ELR (cell line): ENCODE results near the gene DESI1.
"Not testable (repeated sequence)": the region's sequence is repeated elsewhere in the genome, so short reads cannot be mapped to it uniquely, and the experiment has no call there.

Experiments
- DNase-seq: peaks from one replicate; pipeline ENCODE4 v3.0.0-alpha.2; 2015; ENCODE audit warnings: low read depth

DESI1 gene

DNA sequence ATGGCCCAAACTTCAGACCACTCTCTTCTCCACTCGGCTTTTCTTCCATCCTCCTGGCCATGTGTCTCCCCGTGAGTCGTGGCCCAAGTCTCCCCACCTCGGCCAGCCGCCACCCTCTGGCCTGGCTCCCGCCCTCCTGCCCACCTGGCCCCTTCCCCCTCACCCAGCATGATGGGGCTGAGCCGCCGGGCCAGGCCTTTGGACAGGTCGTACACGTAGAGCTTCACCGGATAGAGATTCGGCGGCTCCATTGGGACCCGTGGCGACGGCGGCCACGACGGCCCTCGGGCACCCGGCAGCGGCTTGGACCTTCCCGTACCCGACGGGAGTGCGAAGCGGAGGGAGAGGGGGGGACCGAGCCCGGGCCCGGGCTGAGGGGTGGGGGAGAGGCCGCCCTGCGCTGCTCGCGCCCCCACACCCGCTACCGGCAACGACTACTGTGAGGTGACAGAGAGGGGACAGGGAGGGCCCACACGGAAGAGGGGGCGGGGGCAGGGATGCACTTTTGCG is at the start of gene DESI1:
DESI1 (minus strand) TSS at position 455 of the 510 bp plus-strand sequence; CDS start at position 251, 204 bp downstream.
- peak; percentile 53 for DNase-seq

DNA sequence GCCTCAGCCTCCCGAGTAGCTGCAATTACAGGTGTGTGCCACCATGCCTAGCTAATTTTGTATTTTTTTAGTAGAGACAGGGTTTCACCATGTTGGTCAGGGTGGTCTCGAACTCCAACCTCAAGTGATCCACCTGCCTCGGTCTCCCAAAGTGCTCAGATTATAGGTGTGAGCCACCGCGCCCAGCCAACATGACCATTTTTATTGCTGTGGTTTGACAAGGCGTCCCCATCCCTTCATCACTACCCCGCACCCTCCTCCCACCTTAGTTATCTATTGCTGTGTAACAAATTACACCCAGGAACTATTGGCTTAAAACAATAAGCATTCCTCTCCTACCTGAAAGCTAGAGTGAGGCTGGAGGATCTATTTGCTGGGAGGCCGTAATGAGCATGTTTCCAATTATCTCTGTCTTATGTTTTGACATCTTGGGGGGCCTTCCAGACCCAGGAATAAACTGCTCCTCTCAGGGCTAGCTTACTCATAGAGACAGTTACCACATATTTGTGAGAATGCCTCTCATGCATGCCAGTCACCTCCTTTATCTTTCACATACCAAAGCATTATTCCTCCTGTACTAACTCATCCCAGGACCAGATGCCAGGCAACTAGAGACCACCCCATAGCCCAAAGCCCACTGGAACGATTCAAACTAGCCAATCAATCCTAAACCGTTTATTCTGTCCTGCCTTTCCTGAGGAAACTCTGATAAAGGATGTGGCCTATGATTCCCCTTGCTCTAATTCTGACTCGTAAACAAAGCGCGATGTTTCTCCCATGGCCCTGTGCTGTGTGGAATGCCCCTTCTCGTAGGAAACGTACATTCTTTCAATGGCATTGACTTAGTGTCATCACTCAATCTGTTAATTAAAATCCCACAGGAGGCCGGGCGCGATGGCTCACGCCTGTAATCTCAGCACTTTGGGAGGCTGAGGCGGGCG is 48.4 kb upstream of the DESI1 start:
- peak; percentile 87 for DNase-seq

DNA sequence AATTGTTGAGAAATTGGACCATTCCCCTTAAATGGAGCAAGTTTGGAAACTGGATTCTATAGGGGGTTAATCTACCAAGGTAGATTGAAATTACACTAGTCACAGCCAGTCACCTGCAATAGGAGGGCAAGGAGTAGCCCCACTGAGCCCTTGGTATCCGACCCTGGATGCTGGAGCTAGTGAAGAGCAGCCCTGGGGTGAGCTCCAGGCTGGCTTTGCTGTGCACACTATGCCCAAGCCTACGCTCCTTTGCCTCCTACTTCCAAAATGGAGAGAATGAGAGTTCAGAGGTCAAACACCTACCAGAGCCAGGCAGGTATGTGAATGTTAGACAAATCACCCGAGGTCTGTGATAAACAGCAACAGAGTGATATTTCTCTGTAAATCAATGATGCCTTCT is 44.1 kb upstream of the DESI1 start:
- no peak for DNase-seq

DNA sequence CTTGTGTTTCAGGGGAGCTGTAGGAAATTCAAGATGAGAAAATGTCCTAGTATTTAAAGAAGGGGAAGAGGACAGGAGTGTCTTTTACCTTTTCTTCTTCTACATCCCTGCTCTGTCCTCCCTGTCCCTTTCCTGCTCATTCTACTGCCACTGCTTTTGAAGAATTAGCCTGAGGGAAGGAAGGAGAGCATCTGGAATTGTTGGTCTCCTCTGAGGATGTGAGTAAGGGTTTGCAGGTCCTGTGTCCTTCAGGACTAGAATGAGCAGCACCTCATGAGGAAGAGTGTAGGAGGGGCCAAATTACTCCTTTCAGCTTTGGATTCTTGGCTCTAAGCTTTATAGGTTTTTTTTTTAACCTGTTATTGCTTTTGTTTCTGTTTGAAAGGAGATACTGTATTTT is 43.6 kb upstream of the DESI1 start:
- DNase-seq: peak; percentile 70

DNA sequence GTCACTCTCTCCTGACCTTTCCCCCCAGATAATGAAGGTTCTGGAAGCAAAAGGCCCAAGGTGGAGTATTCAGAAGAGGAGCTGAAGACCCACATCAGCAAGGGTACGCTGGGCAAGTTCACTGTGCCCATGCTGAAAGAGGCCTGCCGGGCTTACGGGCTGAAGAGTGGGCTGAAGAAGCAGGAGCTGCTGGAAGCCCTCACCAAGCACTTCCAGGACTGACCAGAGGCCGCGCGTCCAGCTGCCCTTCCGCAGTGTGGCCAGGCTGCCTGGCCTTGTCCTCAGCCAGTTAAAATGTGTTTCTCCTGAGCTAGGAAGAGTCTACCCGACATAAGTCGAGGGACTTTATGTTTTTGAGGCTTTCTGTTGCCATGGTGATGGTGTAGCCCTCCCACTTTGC is 42.8 kb upstream of the DESI1 start:
- DNase-seq: not testable (repeated sequence)

DNA sequence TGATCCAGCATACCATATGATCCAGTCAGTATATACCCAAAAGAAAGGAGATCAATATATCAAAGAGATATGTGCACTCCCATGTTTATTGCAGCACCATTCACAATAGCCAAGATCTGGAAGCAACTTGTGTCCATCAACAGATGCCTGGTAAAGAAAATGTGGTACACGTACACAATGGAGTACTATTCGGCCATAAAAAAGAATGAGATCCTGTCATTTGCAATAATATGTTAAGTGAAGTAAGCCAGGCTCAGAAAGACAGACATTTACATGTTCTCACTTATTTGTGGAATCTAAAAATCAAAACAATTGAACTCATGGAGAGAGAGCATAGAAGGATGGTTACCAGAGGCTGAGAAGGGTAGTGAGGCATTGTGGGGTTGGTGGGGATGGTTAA is 40.9 kb upstream of the DESI1 start:
- no peak for DNase-seq

DNA sequence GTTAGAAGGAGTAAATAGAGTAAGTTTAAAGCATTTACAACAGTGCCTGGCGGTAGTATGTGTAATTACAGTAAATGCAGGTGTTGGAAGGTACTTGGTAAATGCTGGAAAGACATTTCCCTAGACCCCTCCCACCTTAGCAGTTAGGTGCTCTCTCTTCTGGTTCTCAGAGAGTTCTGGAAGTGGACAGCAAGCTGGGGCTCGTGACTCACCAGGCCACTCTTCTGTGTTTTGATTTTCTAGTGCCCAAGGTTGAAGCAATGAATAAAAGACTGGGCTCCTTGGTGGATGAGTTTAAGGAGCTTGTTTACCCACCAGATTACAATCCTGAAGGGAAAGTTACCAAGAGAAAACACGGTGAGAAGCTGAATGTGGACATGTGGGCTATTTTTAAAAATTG is 40.2 kb upstream of the DESI1 start:
- no peak for DNase-seq

DNA sequence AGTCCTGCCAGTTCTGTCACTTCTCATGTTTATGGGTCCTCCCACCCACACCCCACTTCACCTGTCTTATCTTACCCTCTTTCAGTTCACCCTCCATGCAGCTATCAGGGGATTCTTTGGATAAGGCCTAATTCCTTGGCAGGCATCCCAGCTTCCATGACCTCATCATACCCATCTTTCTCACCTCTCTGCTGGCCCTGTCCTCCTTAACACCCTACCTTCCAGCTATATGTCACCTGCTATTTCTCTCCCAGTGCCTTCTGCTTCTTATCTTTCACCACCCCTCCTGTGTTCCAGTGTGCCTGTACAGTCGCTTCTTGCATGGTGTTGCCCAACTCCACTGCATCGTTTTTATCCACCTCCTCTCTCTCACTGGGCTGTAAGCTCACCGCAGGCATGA is 39.6 kb upstream of the DESI1 start:
- no peak for DNase-seq

DNA sequence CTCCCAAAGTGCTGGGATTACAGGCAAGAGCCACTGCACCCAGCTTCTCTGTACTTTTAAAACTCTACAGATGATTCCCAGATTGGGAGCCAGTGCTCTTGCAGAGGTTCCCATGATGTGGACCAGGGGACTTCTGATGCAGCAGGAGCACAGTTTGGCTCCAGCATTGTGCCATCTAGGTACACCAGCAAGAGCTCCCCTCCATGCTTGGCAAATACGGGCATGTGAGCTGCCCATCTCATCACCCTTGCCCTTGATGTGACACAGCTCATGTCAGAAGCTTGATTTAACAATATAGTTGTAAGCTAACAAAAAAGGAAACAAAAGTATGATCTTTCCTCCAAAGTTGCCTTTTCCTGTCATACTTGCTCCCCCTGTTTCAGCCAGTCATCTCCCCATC is 39.1 kb upstream of the DESI1 start:
- DNase-seq: no peak

DNA sequence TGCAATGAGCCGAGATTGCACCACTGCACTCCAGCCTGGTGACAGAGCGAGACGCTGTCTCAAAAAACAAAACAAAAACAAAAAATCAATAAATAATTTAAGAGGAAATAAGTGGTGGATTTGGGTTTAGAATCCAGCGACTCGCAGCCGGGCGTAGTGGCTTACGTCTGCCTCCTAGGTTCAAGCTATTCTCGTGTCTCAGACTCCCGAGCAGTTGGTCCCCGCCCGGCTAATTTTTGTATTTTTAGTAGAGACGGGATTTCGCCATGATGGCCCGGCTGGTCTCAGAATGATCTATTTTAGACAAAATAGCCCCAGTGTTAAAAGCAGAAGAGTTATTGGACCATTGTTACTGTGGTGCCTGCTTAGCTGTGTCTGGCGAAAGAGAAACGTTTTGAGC is 38.0 kb upstream of the DESI1 start:
- no peak for DNase-seq

DNA sequence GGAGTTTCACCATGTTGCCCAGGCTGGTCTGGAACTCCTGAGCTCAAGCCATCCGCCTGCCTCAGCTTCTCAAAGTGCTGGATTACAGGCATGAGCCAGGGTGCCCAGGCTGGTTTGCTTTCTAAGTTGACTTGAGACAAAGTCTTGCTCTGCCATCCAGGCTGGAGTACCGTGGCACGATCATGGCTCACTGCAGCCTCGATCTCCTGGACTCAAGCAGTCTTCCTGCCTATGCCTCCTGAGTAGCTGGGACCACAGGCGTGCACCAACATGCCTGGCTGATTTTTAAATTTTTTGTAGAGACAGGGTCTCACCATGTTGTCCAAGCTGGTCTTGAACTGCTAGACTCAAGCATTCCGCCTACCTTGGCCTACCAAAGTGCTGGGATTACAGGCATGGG is 36.9 kb upstream of the DESI1 start:
- no peak for DNase-seq

DNA sequence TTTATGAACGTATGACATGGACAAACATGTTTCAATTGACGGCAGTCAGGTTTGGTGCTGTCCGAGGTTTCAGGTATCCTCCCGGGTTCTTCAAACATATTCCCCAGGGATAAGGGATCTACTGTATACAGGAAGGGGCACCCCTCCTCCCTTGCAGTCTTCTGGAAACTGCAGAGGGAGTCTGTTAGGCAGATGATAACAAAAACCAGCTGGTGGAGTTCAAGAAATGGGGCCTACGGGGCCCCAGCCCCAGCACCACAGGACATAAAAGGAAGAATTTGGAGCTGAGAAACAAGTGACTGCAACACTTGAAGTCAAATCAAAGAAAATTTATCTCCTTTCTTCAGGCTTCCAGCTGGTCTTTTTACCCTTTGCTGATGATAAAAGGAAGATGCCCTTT is 35.7 kb upstream of the DESI1 start:
- DNase-seq: no peak

DNA sequence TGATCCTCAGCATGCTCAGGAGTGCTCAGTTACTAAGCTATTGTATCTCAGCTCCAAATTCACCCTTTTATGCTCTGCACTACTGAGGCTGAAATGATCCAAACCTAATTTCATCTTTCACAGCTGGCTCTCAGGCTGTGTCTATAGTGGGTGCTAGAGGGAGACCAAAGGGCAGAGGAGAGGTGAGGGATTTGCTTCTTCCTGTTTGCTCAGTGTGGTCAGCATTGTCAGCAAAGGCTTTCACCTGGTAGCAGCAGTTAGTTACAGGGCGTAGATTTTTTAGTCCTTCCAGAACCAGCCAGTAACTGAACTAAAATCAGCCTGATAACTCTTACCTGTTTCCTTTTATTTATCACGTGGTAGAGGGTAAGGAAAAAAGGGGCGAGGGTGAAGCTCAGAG is 33.5 kb upstream of the DESI1 start:
- no peak for DNase-seq

DNA sequence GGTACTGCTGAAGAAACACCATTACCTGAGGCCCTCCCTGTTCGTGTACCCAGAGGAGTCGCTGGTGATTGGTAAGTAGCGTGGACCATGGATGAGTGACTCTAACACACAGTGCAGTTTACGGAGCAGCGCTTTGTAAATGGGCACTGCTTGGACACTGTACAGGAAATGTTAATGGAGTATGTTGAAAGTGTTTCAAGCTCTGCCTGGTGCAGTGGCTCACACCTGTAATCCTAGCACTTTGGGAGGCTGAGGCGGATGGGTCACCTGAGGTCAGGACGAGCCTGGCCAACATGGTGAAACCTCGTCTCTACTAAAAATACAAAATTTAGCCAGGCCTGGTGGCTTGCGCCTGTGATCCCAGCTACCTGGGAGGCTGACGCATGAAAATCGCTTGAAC is 30.0 kb upstream of the DESI1 start:
- no peak for DNase-seq

DNA sequence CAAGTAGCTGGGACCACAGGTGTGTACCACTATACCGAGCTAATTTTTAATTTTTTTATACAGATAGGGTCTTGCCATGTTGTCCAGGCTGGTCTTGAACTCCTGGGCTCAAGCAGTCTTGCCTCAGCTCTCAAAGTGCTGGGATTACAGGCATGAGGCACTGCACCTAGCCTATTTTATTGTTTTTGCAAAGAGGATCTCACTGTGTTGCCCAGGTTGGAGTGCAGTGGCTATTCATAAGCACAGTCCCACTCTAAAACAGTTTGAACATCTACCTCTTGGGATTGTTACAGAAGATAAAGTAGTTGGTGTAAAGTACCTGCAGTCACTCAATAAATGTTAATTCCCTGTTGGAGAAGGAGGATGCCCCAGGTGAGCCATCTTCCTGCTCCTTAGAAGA is 29.4 kb upstream of the DESI1 start:
- no peak for DNase-seq

DNA sequence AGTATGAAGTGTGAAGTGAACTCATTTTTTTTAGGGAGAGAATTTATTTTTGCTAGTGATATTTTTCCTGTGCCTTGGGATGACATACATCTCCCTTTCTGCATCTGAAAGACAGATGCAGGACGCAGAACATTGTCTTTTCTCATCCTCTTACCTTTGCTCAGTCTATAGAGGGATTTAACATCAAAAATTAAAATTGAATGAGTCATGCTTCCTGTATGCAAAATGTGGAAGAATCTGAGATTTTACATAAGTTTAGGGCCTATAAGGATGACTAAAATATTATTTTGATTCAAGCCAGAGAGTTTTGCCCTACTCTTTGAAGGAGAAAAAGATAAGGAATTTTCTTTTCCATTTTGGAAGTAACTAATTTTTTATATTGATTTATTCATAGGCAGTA is 27.6 kb upstream of the DESI1 start:
- peak; percentile 43 for DNase-seq

DNA sequence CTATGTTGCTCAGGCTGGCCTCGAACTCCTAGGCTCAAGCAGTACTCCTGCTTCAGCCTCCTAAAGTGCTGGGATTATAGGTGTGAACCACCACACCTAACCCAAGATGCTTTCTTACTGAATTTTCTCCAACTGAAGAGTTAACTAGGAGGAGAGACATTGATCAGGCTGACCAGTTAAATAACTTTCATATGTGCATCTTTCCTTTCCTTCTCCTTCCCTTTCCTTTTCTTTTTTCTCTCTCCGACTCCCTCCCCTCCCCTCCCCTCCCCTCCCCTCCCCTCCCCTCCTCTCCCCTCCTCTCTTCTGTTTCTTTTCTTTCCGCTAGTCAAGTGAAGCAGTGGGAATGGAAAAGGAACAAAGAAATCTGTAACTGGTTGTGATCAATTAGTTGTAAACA is 26.9 kb upstream of the DESI1 start:
- no peak for DNase-seq

DNA sequence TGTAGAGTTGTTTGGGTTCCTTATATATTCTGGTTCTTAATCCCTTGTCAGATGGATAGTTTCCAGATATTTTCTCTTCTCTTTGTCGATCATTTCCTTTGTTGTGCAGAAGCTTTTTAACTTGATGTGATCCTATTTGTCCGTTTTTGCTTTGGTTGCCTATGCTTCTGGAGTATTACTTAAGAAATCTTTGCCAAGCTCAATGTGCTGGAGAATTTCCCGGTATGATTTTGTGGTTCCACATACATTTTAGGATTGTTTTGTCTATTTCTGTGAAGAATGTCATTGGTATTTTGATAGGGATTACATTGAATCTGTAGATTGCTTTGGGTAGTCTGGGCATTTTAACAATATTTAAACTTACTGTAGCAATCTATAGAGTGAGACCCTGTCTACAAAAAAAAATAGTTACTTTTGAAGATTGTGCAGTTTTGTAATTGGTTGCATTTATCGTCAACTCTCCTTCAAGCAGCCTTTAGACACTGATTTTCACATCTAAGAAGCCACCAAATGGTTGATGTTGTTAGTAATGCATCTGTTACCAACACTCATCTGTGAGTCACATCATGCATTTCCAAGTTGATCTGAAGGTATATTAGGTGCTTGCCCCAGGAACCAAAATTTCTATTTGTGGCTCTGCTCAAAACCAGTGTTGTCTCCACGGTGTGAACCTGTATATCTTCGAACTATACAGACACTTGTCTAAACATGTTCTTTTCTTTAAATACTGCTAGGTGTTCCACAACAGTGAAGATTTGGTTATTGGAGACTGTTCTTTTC is 21.7 kb upstream of the DESI1 start:
- DNase-seq: peak; percentile 52

DNA sequence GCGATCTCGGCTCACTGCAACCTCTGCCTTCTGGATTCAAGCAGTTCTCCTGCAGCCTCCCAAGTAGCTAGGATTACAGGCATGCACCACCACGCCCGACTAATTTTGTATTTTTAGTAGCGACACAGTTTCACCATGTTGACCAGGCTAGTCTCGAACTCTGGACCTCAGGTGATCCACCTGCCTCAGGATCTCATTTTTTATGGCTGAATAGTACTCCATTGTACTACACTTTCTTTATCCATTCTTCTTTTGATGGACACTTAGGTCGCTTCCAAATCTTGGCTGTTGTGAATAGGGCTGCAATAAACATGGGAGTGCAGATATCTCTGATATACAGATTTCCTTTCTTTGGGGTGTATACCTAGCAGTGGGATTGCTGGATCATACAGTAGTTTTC is 21.0 kb upstream of the DESI1 start:
- no peak for DNase-seq

DNA sequence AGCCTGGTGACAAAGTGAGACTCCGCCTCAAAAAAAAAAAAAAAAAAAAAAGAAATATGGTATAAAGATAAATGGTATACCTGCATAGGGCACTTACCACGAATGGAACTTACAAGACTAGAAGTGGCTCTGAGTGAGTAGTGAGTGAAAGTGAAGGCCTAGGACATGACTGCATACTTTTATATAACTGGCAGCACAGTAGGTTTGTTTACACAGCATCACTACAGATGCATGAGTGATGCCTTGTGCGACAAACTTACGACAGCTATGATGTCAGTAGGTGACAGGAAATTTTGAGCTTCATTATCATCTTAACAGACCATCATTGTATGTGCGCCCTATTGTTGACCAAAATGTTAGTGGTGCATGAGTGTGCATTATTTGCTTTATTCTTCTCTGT is 17.9 kb upstream of the DESI1 start:
- DNase-seq: no peak

DNA sequence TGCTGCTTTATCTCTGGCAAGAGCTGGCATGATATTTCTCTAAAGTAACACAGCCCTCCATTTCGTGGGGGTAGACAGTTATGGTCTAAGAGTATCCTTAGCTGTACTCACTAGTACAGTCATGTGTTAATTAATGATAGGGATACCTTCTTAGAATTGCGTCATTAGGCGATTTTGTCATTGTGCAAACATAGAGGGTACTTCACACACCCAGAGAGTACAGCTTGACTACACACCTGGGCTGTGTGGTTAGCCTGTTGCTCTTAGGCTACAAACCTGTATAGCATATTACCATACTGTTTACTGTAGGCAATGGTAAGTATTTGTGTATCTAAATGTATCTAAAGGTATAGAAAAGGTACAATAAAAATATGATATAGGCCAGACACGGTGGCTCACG is 17.3 kb upstream of the DESI1 start:
- no peak for DNase-seq

DNA sequence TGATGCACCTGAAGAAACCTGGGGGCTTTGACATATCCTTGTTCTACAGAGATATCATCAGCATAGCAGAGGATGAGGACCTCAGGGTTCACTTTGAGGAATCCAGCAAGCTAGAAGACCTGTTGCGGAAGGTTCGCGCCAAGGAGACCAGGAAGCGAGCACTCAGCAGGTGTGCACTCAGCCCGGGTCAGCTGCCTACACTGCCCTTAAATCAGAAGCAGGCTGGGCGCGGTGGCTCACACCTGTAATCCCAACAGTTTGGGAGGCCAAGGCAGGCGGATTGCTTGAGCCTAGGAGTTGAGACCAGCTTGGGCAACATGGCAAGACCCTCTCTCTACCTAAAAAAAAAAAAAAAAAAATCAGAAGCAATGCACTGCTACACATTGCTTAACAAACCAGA is 16.8 kb upstream of the DESI1 start:
- DNase-seq: not testable (repeated sequence)

DNA sequence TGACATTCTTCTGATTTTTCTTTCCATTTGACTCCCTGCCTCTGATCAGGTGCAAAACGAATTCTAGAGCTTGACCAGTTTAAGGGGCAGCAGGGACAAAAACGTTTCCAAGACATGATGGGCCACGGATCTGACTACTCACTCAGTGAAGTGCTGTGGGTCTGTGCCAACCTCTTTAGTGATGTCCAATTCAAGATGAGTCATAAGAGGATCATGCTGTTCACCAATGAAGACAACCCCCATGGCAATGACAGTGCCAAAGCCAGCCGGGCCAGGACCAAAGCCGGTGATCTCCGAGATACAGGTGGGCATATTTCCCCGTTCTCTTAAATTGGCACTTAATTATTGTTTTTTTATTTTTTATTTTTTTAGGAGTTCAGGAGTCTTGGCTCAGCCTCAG is 15.6 kb upstream of the DESI1 start:
- DNase-seq: peak; percentile 65
